Esophagus muscularis mucosa (tissue), 3 donors: ENCODE data around the gene ZNF362.

ENCODE experiments used
- POLR2A ChIP-seq: fragments of 450-650 bp; IDR thresholded peaks from one replicate; pipeline ENCODE4 v1.6.1; 2017; ENCODE audit warnings: antibody characterized with exemption, moderate library complexity, mild to moderate bottlenecking, low read depth
- POLR2AphosphoS5 ChIP-seq, 2 donors: sonication (generic); formaldehyde crosslinking; IDR thresholded peaks; one replicate each; pipeline ENCODE4 v1.6.1; 2017; ENCODE audit warnings: antibody characterized with exemption in 2 of 2
- TF ChIP-seq, protein P1 (sequence below), 3 experiments: fragments of 200-600 bp in 2 of 3; fragments of 450-650 bp in 1 of 3; sonication (generic) in 2 of 3; IDR thresholded peaks; one replicate each; pipeline ENCODE4 v1.5.1; 2017 to 2019; ENCODE audit warnings: antibody characterized with exemption in 3 of 3, mild to moderate bottlenecking in 2 of 3, moderate library complexity in 1 of 3

GRCh38 chr1:33316601-33317000 is 60.3 kb downstream of the ZNF362 start:
- TF ChIP-seq, protein P1, sequence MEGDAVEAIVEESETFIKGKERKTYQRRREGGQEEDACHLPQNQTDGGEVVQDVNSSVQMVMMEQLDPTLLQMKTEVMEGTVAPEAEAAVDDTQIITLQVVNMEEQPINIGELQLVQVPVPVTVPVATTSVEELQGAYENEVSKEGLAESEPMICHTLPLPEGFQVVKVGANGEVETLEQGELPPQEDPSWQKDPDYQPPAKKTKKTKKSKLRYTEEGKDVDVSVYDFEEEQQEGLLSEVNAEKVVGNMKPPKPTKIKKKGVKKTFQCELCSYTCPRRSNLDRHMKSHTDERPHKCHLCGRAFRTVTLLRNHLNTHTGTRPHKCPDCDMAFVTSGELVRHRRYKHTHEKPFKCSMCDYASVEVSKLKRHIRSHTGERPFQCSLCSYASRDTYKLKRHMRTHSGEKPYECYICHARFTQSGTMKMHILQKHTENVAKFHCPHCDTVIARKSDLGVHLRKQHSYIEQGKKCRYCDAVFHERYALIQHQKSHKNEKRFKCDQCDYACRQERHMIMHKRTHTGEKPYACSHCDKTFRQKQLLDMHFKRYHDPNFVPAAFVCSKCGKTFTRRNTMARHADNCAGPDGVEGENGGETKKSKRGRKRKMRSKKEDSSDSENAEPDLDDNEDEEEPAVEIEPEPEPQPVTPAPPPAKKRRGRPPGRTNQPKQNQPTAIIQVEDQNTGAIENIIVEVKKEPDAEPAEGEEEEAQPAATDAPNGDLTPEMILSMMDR (IDR thresholded peaks at IDR 0.05), result no peak
- TF ChIP-seq POLR2AphosphoS5 (IDR thresholded peaks at IDR 0.05), result no peak
- no peak for TF ChIP-seq POLR2A
